Measurements from ENCODE around the gene ENTREP3. TPM values are rescaled to one million over a fixed set of nuclear protein-coding genes. Genes with fewer than 3 reads are reported as not detected.
"Not testable (repeated sequence)": the region's sequence is repeated elsewhere in the genome, so short reads cannot be mapped to it uniquely, and the experiment has no call there.

The ENTREP3 gene
- total RNA-seq, 2 donors from 2014 or later, result 12.3 to 38.0 TPM

- H3K9me3 Mint-ChIP-seq; ATAC-seq; H3K4me1 Mint-ChIP-seq (ENCODE audit: low read depth in 2 of 2); H3K36me3 Mint-ChIP-seq; DNase-seq (ENCODE audit: low spot score); H3K27ac Mint-ChIP-seq; H3K4me3 Mint-ChIP-seq: not testable (repeated sequence)
- peaks cover 13 to 14% of the 10 kb centered on the region in 2 donors for H3K27me3 Mint-ChIP-seq
Observed at GRCh38 chr1:155291006-155291405, 35.7 kb upstream of the ENTREP3 start.

GRCh38 chr1:155287987-155288543 is 32.8 kb upstream of the ENTREP3 start:
- no peaks in the 10 kb centered on the region for H3K9me3 Mint-ChIP-seq
- H3K4me1 Mint-ChIP-seq (ENCODE audit: low read depth in 2 of 2), result no peaks in the 10 kb centered on the region
- DNase-seq (ENCODE audit: low spot score) (no peak), ATAC-seq (peak in 1 of 2 donors; percentile 4)
- H3K4me3 Mint-ChIP-seq, result no peak overlapping the region
- no peaks in the 10 kb centered on the region for H3K27me3 Mint-ChIP-seq
- no peak overlapping the region for H3K27ac Mint-ChIP-seq
- no peaks in the 10 kb centered on the region for H3K36me3 Mint-ChIP-seq

GRCh38 chr1:155286544-155286943 is 31.3 kb upstream of the ENTREP3 start:
- Mint-ChIP-seq H3K27me3 (no peaks in the 10 kb centered on the region), H3K36me3 (no peaks in the 10 kb centered on the region), H3K4me1 (ENCODE audit: low read depth in 2 of 2) (no peaks in the 10 kb centered on the region), H3K9me3 (no peaks in the 10 kb centered on the region), H3K27ac (no peak overlapping the region), H3K4me3 (no peak overlapping the region)
- no peak for ATAC-seq
- DNase-seq (ENCODE audit: low spot score), result no peak

- DNase-seq (ENCODE audit: low spot score) (no peak), ATAC-seq (no peak)
- H3K36me3 Mint-ChIP-seq, result no peaks in the 10 kb centered on the region
- H3K4me1 Mint-ChIP-seq (ENCODE audit: low read depth in 2 of 2), result no peaks in the 10 kb centered on the region
- no peak overlapping the region for H3K27ac Mint-ChIP-seq
- no peaks in the 10 kb centered on the region for H3K9me3 Mint-ChIP-seq
- H3K27me3 Mint-ChIP-seq, result no peaks in the 10 kb centered on the region
- H3K4me3 Mint-ChIP-seq, result no peak overlapping the region
Observed at GRCh38 chr1:155285631-155286044, 30.4 kb upstream of the ENTREP3 start.

- Mint-ChIP-seq H3K27me3 (no peaks in the 10 kb centered on the region), H3K9me3 (no peaks in the 10 kb centered on the region), H3K36me3 (no peaks in the 10 kb centered on the region), H3K27ac (peak overlapping the region in 1 of 2 donors; percentile 12), H3K4me1 (ENCODE audit: low read depth in 2 of 2) (no peaks in the 10 kb centered on the region), H3K4me3 (no peak overlapping the region)
- no peak for DNase-seq (ENCODE audit: low spot score)
- ATAC-seq, result no peak
Observed at GRCh38 chr1:155285063-155285462, 29.8 kb upstream of the ENTREP3 start.

- ATAC-seq (no peak), DNase-seq (ENCODE audit: low spot score) (no peak)
- Mint-ChIP-seq H3K4me3 (no peak overlapping the region), H3K27ac (no peak overlapping the region), H3K36me3 (no peaks in the 10 kb centered on the region), H3K9me3 (no peaks in the 10 kb centered on the region), H3K27me3 (no peaks in the 10 kb centered on the region), H3K4me1 (ENCODE audit: low read depth in 2 of 2) (no peaks in the 10 kb centered on the region)
Observed at GRCh38 chr1:155284476-155284875, 29.2 kb upstream of the ENTREP3 start.

GRCh38 chr1:155282488-155283091 is 27.3 kb upstream of the ENTREP3 start:
- Mint-ChIP-seq H3K36me3 (no peaks in the 10 kb centered on the region), H3K4me3 (no peak overlapping the region), H3K27ac (no peak overlapping the region), H3K4me1 (ENCODE audit: low read depth in 2 of 2) (peaks cover 0 to 7% of the 10 kb centered on the region in 2 donors), H3K27me3 (no peaks in the 10 kb centered on the region), H3K9me3 (no peaks in the 10 kb centered on the region)
- ATAC-seq, result no peak
- no peak for DNase-seq (ENCODE audit: low spot score)

- peaks cover 15 to 25% of the 10 kb centered on the region in 2 donors for H3K4me1 Mint-ChIP-seq (ENCODE audit: low read depth in 2 of 2)
- no peak overlapping the region for H3K27ac Mint-ChIP-seq
- H3K9me3 Mint-ChIP-seq, result no peaks in the 10 kb centered on the region
- no peaks in the 10 kb centered on the region for H3K36me3 Mint-ChIP-seq
- ATAC-seq (no peak), DNase-seq (ENCODE audit: low spot score) (no peak)
- H3K4me3 Mint-ChIP-seq, result no peak overlapping the region
- H3K27me3 Mint-ChIP-seq, result no peaks in the 10 kb centered on the region
Observed at GRCh38 chr1:155279268-155279667, 24.0 kb upstream of the ENTREP3 start.

- Mint-ChIP-seq H3K36me3 (no peaks in the 10 kb centered on the region), H3K4me1 (ENCODE audit: low read depth in 2 of 2) (peaks cover 17 to 28% of the 10 kb centered on the region in 2 donors), H3K27me3 (no peaks in the 10 kb centered on the region), H3K27ac (no peak overlapping the region), H3K9me3 (no peaks in the 10 kb centered on the region), H3K4me3 (peak overlapping the region; percentile 81)
- ATAC-seq (no peak), DNase-seq (ENCODE audit: low spot score) (no peak)
Observed at GRCh38 chr1:155278689-155279160, 23.4 kb upstream of the ENTREP3 start.

- H3K36me3 Mint-ChIP-seq, result no peaks in the 10 kb centered on the region
- H3K4me3 Mint-ChIP-seq, result peak overlapping the region; percentile 81
- H3K27ac Mint-ChIP-seq, result no peak overlapping the region
- ATAC-seq, result no peak
- H3K9me3 Mint-ChIP-seq, result no peaks in the 10 kb centered on the region
- H3K4me1 Mint-ChIP-seq (ENCODE audit: low read depth in 2 of 2), result peaks cover 21 to 30% of the 10 kb centered on the region in 2 donors
- DNase-seq (ENCODE audit: low spot score), result no peak
- no peaks in the 10 kb centered on the region for H3K27me3 Mint-ChIP-seq
Observed at GRCh38 chr1:155277902-155278688, 22.8 kb upstream of the ENTREP3 start.

GRCh38 chr1:155277070-155277901 is 22.0 kb upstream of the ENTREP3 start, which contains the start of gene HCN3:
Gene HCN3, plus strand, starts transcription at chr1:155277463. Its CDS starts 128 bp downstream, at chr1:155277591.
- peak within 1 kb of the TSS; percentile 81 for H3K4me3 Mint-ChIP-seq
- peaks cover 6% of the 10 kb centered on the region for H3K36me3 Mint-ChIP-seq
- H3K9me3 Mint-ChIP-seq, result no peaks in the 10 kb centered on the region
- DNase-seq (ENCODE audit: low spot score) (peak; percentile 96), ATAC-seq (peak; percentile 82 to 89)
- H3K4me1 Mint-ChIP-seq (ENCODE audit: low read depth in 2 of 2), result peaks cover 26 to 38% of the 10 kb centered on the region in 2 donors
- H3K27ac Mint-ChIP-seq, result peak within 1 kb of the TSS in 1 of 2 donors; percentile 30
- no peaks in the 10 kb centered on the region for H3K27me3 Mint-ChIP-seq

- Mint-ChIP-seq H3K27me3 (no peaks in the 10 kb centered on the region), H3K4me1 (ENCODE audit: low read depth in 2 of 2) (peaks cover 42 to 43% of the 10 kb centered on the region in 2 donors), H3K27ac (peak within 1 kb of the TSS; percentile 75 to 83), H3K9me3 (no peaks in the 10 kb centered on the region), H3K4me3 (peak within 1 kb of the TSS; percentile 93), H3K36me3 (peaks cover 20% of the 10 kb centered on the region)
- DNase-seq (ENCODE audit: low spot score), result peak; percentile 99
- ATAC-seq, result peak; percentile 94 to 95
Observed at GRCh38 chr1:155273343-155274245, 18.3 kb upstream of the ENTREP3 start, which contains the start of gene CLK2. Gene CLK2, minus strand, starts transcription at chr1:155273504. Its CDS starts 2,527 bp downstream, at chr1:155270977.
